Activated CD4-positive, alpha-beta T cell treated with anti-CD3 and anti-CD28 coated beads for 36 hours (primary cell): ENCODE measurements around the gene PARP2. TPM values are rescaled to one million over a fixed set of nuclear protein-coding genes. Genes with fewer than 3 reads are reported as not detected.
A peak's percentile ranks its signal among the peaks of the same experiment; 100 is the strongest.
"Not testable (repeated sequence)": the region's sequence is repeated elsewhere in the genome, so short reads cannot be mapped to it uniquely, and the experiment has no call there.

Experiments used
- ATAC-seq: fragments of 200-7000 bp; cut with Tn5 transposase; one replicate; pipeline ENCODE4 v1.10.0; 2021; ENCODE audit warnings: mild to moderate bottlenecking, moderate library complexity
- CTCF ChIA-PET: fragments of 350-600 bp; sonication (Branson Sonifier 250); formaldehyde crosslinking; loops from one replicate; lab custom pipeline; 2021; ENCODE audit warnings: antibody characterized with exemption; lab: Charles Lee
- POLR2A ChIA-PET: fragments of 350-600 bp; sonication (Branson Sonifier 250); formaldehyde crosslinking; loops from one replicate; lab custom pipeline; 2021; ENCODE audit warnings: antibody characterized with exemption, inconsistent platforms; lab: Charles Lee
- DNase-seq: peaks from one replicate; pipeline ENCODE4 v3.0.0-alpha.2; 2020
- H3K27ac Mint-ChIP-seq: one replicate; pipeline ENCODE4 v1.8.0; 2021; ENCODE audit warnings: mixed read lengths
- H3K27me3 Mint-ChIP-seq: one replicate; pipeline ENCODE4 v1.8.0; 2021; ENCODE audit warnings: mixed read lengths
- H3K36me3 Mint-ChIP-seq: one replicate; pipeline ENCODE4 v1.8.0; 2021; ENCODE audit warnings: low read depth, mixed read lengths
- H3K4me1 Mint-ChIP-seq: one replicate; pipeline ENCODE4 v1.8.0; 2021; ENCODE audit warnings: mixed read lengths
- H3K4me3 Mint-ChIP-seq: one replicate; pipeline ENCODE4 v1.8.0; 2021; ENCODE audit warnings: mild to moderate bottlenecking, moderate library complexity, mixed read lengths
- H3K9me3 Mint-ChIP-seq: one replicate; pipeline ENCODE4 v1.8.0; 2021; ENCODE audit warnings: low read depth, mixed read lengths
- intact Hi-C, 2 experiments: fragments of 100-400 bp; cut with DNase I in 1 of 2; cut with micrococcal nuclease in 1 of 2; formaldehyde crosslinking; loops; one replicate each; pipeline versions ENCODE4 v1.14.2 to v1.15.1; 2022 to 2024; cut with DNase I, micrococcal nuclease
- total RNA-seq, 2 experiments: library from RNA; stranded (reverse); gene quantifications; one replicate each; pipeline ENCODE4 v1.2.3, GENCODE V29; 2021

Gene PARP2
- total RNA-seq, 2 experiments from 2014 or later, result 39.4 to 41.8 TPM

DNA sequence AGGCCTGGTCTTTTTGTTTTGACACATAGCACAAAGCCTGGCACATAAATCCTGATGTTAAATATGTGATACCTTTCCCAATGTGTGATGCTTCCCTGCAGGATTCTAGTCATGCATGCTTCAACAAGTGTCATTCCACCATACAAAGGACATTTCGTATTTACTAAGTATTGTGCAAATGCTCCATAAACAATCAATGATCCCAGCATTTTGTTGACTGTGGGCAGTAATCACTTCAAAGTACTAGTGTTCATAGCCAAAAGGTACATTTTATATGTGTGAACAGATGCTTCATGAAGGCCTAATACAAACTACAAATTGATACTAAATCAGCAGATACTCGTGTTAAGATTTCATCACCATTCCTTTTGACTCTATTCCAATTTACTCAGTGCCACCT lies 14.7 kb upstream of the PARP2 start:
- Mint-ChIP-seq H3K36me3 (peaks cover 41% of the 10 kb centered on the region), H3K4me1 (peaks cover 41% of the 10 kb centered on the region), H3K9me3 (no peaks in the 10 kb centered on the region), H3K27ac (peak overlapping the region; percentile 31), H3K4me3 (no peak overlapping the region), H3K27me3 (no peaks in the 10 kb centered on the region)
- ChIA-PET POLR2A (interaction anchor here (1.7 kb wide), 1 partner anchor 14 kb away, joined by 5 read pairs; the partner anchor contains the start of gene PARP2), CTCF (interaction anchor here (0.9 to 5.7 kb wide), 16 partner anchors 11 to 363 kb away, joined by 3 to 81 read pairs (median 8); partner anchors contain the start of genes PARP2, TEP1 and TTC5)
- no peak for ATAC-seq
- intact Hi-C loops, result loop anchor here in 1 of 2 experiments (5.0 kb wide), 1 partner anchor 544 kb away; no protein-coding TSS in a partner anchor
- no peak for DNase-seq

DNA sequence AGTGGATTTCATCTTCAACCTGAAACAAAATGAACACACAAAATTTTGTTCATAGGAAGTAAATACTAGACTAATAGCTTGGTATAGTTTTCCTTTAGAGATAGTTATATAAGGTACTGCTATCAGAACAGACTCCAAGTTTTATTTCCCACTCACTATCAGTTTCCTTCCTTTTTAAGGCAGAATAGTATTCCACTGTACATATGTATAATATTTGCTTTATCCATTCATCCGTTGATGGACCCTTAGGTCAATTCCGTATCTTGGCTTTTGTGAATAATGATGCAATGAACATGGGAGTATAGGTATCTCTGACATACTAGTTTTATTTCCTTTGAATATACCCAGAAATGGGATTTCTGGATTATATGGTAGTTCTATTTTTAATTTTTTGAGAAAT lies 14.1 kb upstream of the PARP2 start:
- POLR2A ChIA-PET, result interaction anchor here (1.7 kb wide), 1 partner anchor 14 kb away, joined by 5 read pairs; the partner anchor contains the start of gene PARP2
- Mint-ChIP-seq H3K9me3 (no peaks in the 10 kb centered on the region), H3K4me1 (peaks cover 42% of the 10 kb centered on the region), H3K36me3 (peaks cover 36% of the 10 kb centered on the region), H3K4me3 (no peak overlapping the region), H3K27ac (no peak overlapping the region), H3K27me3 (no peaks in the 10 kb centered on the region)
- ATAC-seq (no peak), DNase-seq (no peak)
- intact Hi-C loops, result loop anchor here in 1 of 2 experiments (5.0 kb wide), 1 partner anchor 543 kb away; no protein-coding TSS in a partner anchor
- CTCF ChIA-PET, result interaction anchor here (0.6 to 5.7 kb wide), 10 partner anchors 11 to 362 kb away, joined by 3 to 81 read pairs (median 4); partner anchors contain the start of gene PARP2

DNA sequence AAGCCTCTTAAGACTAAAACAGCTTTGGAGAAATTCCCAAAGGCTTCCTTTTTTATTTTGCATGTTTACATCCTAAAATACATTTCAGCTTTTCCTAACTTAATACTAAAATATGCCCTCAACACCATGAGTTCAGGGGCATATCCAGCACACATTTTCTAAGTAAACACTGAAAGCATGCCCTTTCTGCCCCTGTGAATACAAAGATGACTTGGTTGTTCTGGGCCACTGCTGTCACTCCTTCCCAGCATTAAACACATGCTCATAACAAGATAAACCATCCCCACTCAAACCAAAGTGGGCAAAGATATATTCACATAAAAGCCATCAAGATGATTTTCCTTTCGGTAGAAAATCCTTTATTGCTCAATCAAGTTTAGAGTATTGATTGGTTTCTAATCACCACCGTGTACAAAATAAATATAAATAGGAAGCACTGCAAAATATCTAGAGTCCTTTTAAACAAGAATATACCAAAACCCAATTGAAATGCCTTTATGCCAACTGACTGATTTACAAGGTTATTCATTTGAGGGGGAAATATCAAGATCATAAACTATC lies 12.3 kb upstream of the PARP2 start:
- DNase-seq (no peak), ATAC-seq (no peak)
- Mint-ChIP-seq H3K9me3 (no peaks in the 10 kb centered on the region), H3K27ac (peak overlapping the region; percentile 59), H3K4me1 (peaks cover 45% of the 10 kb centered on the region), H3K27me3 (no peaks in the 10 kb centered on the region), H3K36me3 (peaks cover 30% of the 10 kb centered on the region), H3K4me3 (peak overlapping the region; percentile 98)
- CTCF ChIA-PET, result interaction anchor here (1.1 kb wide), 1 partner anchor 10 kb away, joined by 3 read pairs; no protein-coding TSS in a partner anchor
- POLR2A ChIA-PET, result no interaction called here
- intact Hi-C loops, result no loop called here

DNA sequence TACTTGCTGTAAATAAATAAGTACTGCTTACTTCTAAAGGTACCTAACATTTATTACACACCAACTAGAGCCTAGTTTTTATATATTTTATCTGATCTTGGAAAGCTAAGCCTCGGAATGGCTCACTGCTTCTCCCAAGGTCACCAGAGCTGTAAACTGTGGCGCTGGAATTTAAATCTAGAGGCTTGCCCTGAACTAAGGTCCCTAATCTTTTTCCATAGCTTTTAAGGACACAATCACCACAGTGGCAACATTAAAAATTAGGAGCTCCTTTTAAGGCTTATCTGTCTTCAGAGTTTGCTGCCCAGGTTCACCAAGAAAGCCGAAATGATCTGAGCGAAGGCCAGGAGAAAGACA lies 11.0 kb upstream of the PARP2 start:
- Mint-ChIP-seq H3K27ac (peak overlapping the region; percentile 95), H3K4me3 (peak overlapping the region; percentile 98), H3K36me3 (peaks cover 19% of the 10 kb centered on the region), H3K4me1 (peaks cover 41% of the 10 kb centered on the region), H3K27me3 (no peaks in the 10 kb centered on the region), H3K9me3 (no peaks in the 10 kb centered on the region)
- POLR2A ChIA-PET, result interaction anchor here (2.5 kb wide), 1 partner anchor 11 kb away, joined by 32 read pairs; the partner anchor contains the start of gene PARP2
- ATAC-seq (no peak), DNase-seq (no peak)
- intact Hi-C loops, result loop anchor here (2.0 kb wide), 4 partner anchors 26 to 350 kb away; partner anchors contain the start of genes APEX1 (in 1 of the 2), OSGEP (in 1 of the 2) and TEP1 (in 1 of the 2)
- CTCF ChIA-PET, result interaction anchor here (2.4 kb wide), 2 partner anchors 11 to 83 kb away, joined by 7 to 32 read pairs; partner anchors contain the start of gene PARP2

DNA sequence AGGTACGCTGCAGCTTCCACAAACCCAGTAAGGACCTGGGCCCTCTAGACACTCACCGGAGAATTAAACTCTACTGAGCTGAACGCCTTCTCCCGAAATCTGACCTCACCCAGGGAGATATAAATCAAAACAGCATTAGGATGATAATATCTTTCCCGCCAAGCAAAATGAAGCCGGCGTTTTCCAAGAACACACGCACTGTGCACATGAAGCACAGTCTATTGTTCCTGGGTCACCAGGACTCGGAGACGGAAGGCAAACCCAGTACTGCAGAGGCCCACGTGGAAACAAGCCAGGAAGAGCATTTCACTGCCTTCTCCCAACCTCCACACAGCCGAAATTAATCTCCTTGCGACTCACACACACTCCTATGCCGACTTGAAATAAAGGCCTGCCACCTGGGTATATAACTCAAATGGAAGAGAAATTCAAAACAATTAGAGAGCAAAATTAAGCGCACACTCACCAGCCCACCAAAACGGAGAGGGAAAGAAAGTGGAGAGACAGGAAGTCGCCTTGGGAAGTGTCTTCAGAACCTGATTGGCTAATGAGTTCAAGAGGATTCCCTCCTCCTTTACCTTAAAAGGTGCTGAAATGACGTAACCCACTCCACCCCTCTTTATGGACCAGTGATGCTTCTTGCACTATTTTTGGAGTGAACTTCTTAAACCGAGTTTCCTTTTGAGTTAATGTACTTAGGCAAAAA lies 10.5 kb upstream of the PARP2 start, which contains the start of gene CCNB1IP1:
Gene CCNB1IP1 (minus strand): TSS at position 492 of the 706 bp plus-strand sequence. CDS start 16,756 bp downstream, outside the sequence.
- Mint-ChIP-seq H3K36me3 (peaks cover 17% of the 10 kb centered on the region), H3K4me3 (peak within 1 kb of the TSS; percentile 98), H3K4me1 (peaks cover 35% of the 10 kb centered on the region), H3K9me3 (no peaks in the 10 kb centered on the region), H3K27ac (peak within 1 kb of the TSS; percentile 95), H3K27me3 (no peaks in the 10 kb centered on the region)
- intact Hi-C loops, result loop anchor here (1.0 to 2.0 kb wide), 7 partner anchors 10 to 350 kb away; partner anchors contain the start of genes APEX1 (in 2 of the 2), PARP2 (in 2 of the 2), OSGEP (in 1 of the 2) and TEP1 (in 1 of the 2)
- DNase-seq, result peak; percentile 59
- POLR2A ChIA-PET, result interaction anchor here (2.5 kb wide), 1 partner anchor 10 kb away, joined by 32 read pairs; the partner anchor contains the start of gene PARP2
- CTCF ChIA-PET, result interaction anchor here (0.7 to 2.4 kb wide), 5 partner anchors 10 to 358 kb away, joined by 3 to 32 read pairs (median 5); partner anchors contain the start of genes PARP2 and PIP4P1
- ATAC-seq, result peak; percentile 99

DNA sequence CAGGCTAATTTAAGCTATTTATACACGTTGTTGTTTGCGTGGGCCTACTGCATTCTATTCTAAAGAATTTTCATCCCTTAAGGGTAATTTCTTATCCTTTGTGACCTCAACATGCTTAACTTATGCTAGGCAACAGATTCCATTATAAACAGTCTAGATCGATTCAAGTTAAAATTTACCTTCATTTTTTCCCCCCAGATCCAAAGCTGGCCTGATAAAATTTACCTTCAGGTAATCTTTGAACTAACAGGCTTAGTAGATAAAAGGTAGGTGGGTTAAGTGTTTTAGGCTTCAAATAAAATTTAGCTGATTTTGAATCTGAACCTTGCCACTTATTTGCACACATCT lies 10.0 kb upstream of the PARP2 start:
- ATAC-seq (peak; percentile 20), DNase-seq (no peak)
- ChIA-PET CTCF (interaction anchor here (0.7 to 2.4 kb wide), 7 partner anchors 10 to 771 kb away, joined by 3 to 32 read pairs (median 5); partner anchors contain the start of genes PARP2 and PIP4P1), POLR2A (interaction anchor here (2.5 kb wide), 1 partner anchor 10 kb away, joined by 32 read pairs; the partner anchor contains the start of gene PARP2)
- Mint-ChIP-seq H3K36me3 (peaks cover 17% of the 10 kb centered on the region), H3K4me3 (peak overlapping the region; percentile 98), H3K27me3 (no peaks in the 10 kb centered on the region), H3K4me1 (peaks cover 32% of the 10 kb centered on the region), H3K9me3 (no peaks in the 10 kb centered on the region), H3K27ac (peak overlapping the region; percentile 95)
- intact Hi-C loops, result loop anchor here (1.0 to 2.0 kb wide), 7 partner anchors 10 to 349 kb away; partner anchors contain the start of genes APEX1 (in 2 of the 2), PARP2 (in 2 of the 2), OSGEP (in 1 of the 2) and TEP1 (in 1 of the 2)

DNA sequence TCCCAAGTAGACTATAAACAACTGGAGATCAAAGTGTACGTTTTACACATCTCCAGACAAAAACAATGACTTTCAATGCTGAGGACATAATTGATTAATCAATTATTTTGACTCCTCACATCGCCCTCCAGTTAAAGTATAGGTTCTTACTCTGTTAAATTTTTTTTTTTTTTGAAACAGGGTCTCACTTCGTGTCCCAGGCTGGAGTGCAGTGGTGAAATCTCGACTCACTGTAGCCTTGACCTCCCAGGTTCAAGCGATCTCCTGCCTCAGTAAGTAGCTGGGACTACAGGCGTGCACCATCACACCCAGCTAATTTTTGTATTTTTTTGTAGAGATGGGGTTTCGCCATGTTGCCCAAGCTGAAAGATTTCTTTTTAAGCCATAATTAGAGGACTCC lies 9.4 kb upstream of the PARP2 start:
- Mint-ChIP-seq H3K4me3 (no peak overlapping the region), H3K9me3 (no peaks in the 10 kb centered on the region), H3K27me3 (no peaks in the 10 kb centered on the region), H3K36me3 (peaks cover 13% of the 10 kb centered on the region), H3K27ac (peak overlapping the region; percentile 95), H3K4me1 (peaks cover 27% of the 10 kb centered on the region)
- DNase-seq, result no peak
- CTCF ChIA-PET, result interaction anchor here (0.6 to 2.4 kb wide), 8 partner anchors 9 to 770 kb away, joined by 3 to 32 read pairs (median 5); partner anchors contain the start of genes PARP2 and PIP4P1
- ATAC-seq, result no peak
- intact Hi-C loops, result no loop called here
- POLR2A ChIA-PET, result interaction anchor here (2.5 kb wide), 1 partner anchor 9 kb away, joined by 32 read pairs; the partner anchor contains the start of gene PARP2

DNA sequence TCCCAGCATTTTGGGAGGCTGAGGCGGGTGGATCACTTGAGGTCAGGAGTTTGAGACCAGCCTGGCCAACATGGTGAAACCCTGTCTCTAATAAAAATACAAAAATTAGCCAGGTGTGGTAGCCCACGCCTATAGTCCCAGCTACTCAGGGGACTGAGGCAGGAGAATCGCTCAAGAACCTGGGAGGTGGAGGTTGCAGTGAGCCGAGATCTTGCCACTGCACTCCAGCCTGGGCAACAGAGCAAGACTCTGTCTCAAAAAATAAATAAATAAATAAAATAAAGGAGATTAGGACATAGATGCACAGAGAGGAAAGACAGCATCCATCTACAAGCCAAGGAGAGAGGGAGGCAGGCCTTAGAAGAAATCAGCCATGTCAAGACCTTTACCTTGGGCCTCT lies 2.4 kb upstream of the PARP2 start:
- H3K4me1 Mint-ChIP-seq, result peaks cover 20% of the 10 kb centered on the region
- H3K27me3 Mint-ChIP-seq, POLR2A ChIA-PET, H3K27ac Mint-ChIP-seq, H3K4me3 Mint-ChIP-seq, DNase-seq, H3K9me3 Mint-ChIP-seq, ATAC-seq: not testable (repeated sequence)
- CTCF ChIA-PET, result interaction anchor here (0.8 to 6.9 kb wide), 11 partner anchors 8 to 350 kb away, joined by 3 to 81 read pairs (median 4); partner anchors contain the start of genes CCNB1IP1, PIP4P1 and TEP1
- H3K36me3 Mint-ChIP-seq, result peaks cover 16% of the 10 kb centered on the region
- intact Hi-C loops, result loop anchor here in 1 of 2 experiments (5.0 kb wide), 1 partner anchor 291 kb away; no protein-coding TSS in a partner anchor

DNA sequence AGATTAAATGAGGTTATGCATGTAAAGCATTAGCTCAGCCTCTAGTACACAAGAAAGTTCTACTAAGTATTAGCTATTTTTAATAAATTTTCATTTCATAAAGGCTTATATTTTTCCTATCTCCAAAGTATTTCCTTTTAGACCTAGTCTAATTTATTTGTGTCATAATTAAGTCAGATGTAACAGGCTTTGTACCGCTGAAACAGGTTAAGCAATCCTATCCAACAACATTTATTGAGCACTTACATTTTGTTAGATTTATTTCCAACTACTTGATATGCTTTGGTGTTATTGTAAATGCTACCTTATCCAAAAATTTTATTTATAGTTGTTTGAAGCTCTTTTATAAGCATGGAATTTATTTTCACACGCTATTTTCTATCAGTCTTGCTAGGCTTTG lies 1.8 kb upstream of the PARP2 start:
- no peak overlapping the region for H3K27ac Mint-ChIP-seq
- H3K36me3 Mint-ChIP-seq, result peaks cover 20% of the 10 kb centered on the region

DNA sequence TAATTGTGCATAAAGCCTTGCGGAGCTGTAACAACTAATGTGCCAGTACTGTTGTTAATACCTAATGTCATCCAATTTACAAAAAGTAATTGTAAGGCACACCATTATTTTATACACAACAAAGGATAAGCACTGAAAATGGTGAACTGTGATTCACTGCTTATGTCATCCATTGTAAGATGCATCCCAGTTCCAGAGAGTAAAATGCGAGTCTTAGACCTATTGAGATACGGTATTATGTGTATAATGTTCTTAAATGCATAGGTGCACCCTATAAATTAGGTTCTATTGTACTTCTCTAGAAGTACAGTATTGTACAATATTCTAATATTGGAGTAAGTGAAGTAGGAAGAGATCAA lies 406 bp downstream of the PARP2 start:
- H3K36me3 Mint-ChIP-seq, result peaks cover 30% of the 10 kb centered on the region
- no peaks in the 10 kb centered on the region for H3K27me3 Mint-ChIP-seq
- ChIA-PET CTCF (interaction anchor here (0.9 to 6.9 kb wide), 15 partner anchors 11 to 627 kb away, joined by 3 to 81 read pairs (median 6); partner anchors contain the start of genes APEX1, CCNB1IP1, OSGEP and PIP4P1), POLR2A (interaction anchor here (1.1 to 2.5 kb wide), 13 partner anchors 11 to 341 kb away, joined by 4 to 49 read pairs (median 7); partner anchors contain the start of genes APEX1, CCNB1IP1, OSGEP and PIP4P1)
- peaks cover 20% of the 10 kb centered on the region for H3K4me1 Mint-ChIP-seq
- H3K27ac Mint-ChIP-seq, result peak overlapping the region; percentile 92
- H3K4me3 Mint-ChIP-seq, result peak overlapping the region; percentile 89
- ATAC-seq, result no peak
- H3K9me3 Mint-ChIP-seq, result no peaks in the 10 kb centered on the region
- DNase-seq, result no peak
- intact Hi-C loops, result loop anchor here (1.0 to 5.0 kb wide), 17 partner anchors 11 to 759 kb away; partner anchors contain the start of genes APEX1 (in 2 of the 2), CCNB1IP1 (in 2 of the 2), PNP (in 2 of the 2) and TEP1 (in 2 of the 2)

More for the DNA sequence above, 1.8 kb upstream of the PARP2 start:
- peak overlapping the region; percentile 89 for H3K4me3 Mint-ChIP-seq
- H3K27me3 Mint-ChIP-seq, result no peaks in the 10 kb centered on the region
- DNase-seq, result no peak
- no peaks in the 10 kb centered on the region for H3K9me3 Mint-ChIP-seq
- ATAC-seq, result no peak
- ChIA-PET POLR2A (interaction anchor here (0.6 kb wide), 1 partner anchor 76 kb away, joined by 3 read pairs; no protein-coding TSS in a partner anchor), CTCF (interaction anchor here (0.7 to 6.9 kb wide), 13 partner anchors 9 to 350 kb away, joined by 3 to 81 read pairs (median 3); partner anchors contain the start of genes CCNB1IP1, PIP4P1, TEP1 and TTC5)
- peaks cover 20% of the 10 kb centered on the region for H3K4me1 Mint-ChIP-seq
- intact Hi-C loops, result loop anchor here (2.0 to 5.0 kb wide), 5 partner anchors 15 to 761 kb away; no protein-coding TSS in a partner anchor
